Measurements from ENCODE around the gene ANKRD27.

GRCh38 chr19:32650671-32651070 is 24.3 kb downstream of the ANKRD27 start:
- TF ChIP-seq CTCF (IDR thresholded peaks at IDR 0.05; ENCODE audit: poor library complexity) (no peak), EZH2phosphoT487 (IDR thresholded peaks at IDR 0.05; ENCODE audit: low read depth, severe bottlenecking, unreplicated experiment) (no peak)

All from hepatocyte (in vitro differentiated cells).